GM18868 (cell line): ENCODE measurements around the gene GRAP.

Experiments used
- ATAC-seq: cut with Tn5 transposase; IDR thresholded peaks from one replicate; pipeline ENCODE4 v1.9.1; 2021; ENCODE audit warnings: mild to moderate bottlenecking, moderate library complexity; ENCODE audit not compliant: unreplicated experiment

Gene GRAP

DNA sequence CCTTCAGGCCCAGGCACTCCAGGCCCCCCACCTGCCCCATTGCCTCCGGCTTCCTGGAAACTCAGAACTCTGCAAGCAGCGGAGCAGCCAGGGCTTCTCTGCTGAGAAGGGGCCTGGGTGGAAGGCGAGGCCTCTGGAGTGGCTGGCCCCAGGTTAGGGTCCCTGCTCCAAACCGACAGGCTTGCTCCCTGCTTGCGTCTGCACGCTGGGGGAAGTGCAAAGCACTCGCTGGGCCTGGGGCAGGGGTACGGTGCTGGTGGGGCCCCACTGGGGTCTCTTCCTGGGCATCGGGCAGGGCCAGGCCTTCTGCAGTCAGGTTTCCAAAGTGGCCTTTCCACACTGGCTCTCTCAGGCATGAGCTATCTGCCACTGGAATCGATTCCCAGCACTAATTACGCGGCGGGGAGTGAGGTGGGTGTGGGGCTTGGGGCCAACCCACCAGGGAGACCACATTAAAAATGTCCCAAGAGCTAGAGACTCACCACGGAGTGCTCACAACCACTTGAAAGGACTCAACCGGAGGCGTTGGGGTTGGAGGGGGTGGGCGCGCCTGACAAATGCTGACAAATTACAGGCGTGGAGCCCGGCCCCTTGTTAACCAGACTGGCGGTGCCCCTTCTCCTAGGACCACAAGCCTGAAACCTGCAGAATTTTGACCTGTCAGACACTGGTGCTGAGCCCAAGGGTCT is 60.1 kb downstream of the GRAP start:
- no peak for ATAC-seq

- no peak for ATAC-seq
Measured at GRCh38 chr17:18985475-18985874, 61.3 kb downstream of the GRAP start.

DNA sequence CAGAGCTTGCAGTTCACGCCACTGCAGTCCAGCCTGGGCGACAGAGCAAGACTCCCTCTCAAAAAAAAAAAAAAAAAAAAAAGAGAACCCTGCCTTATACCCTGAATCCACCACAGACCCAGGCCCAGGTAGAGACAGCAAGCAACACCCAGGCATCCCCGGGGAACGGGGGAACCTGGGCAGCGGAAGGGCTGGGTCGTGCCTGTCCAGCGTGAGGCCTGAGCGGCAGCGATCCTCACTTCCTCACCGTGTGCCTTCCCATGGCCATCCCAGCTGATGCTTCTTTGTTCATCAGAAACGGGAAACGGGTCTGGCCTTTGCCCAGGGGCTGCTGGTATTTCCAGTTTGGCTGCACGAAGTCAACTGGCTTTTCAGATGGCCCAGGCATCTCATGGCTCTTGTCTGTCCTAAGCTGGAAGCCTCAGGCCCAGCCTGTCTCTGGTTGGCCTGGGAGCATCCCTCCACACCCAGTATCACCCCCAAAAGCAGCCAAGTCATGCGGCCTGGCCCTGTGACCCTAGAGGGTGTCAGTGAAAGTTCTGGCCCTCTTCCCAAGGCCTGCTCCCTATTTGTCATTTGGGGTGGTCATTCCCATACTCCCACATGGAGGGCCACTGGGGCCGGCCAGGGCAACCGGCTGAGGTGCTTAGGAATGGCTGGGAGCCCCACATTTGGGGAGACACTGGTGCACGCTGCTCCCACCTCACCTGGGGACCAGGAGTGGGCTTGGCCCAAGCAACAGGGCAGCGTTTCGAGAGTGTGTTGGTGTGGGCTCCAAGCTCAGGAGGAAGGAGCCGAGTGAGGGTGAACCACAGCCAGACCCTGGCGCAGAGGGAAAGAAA is 62.3 kb downstream of the GRAP start:
- ATAC-seq = no peak

DNA sequence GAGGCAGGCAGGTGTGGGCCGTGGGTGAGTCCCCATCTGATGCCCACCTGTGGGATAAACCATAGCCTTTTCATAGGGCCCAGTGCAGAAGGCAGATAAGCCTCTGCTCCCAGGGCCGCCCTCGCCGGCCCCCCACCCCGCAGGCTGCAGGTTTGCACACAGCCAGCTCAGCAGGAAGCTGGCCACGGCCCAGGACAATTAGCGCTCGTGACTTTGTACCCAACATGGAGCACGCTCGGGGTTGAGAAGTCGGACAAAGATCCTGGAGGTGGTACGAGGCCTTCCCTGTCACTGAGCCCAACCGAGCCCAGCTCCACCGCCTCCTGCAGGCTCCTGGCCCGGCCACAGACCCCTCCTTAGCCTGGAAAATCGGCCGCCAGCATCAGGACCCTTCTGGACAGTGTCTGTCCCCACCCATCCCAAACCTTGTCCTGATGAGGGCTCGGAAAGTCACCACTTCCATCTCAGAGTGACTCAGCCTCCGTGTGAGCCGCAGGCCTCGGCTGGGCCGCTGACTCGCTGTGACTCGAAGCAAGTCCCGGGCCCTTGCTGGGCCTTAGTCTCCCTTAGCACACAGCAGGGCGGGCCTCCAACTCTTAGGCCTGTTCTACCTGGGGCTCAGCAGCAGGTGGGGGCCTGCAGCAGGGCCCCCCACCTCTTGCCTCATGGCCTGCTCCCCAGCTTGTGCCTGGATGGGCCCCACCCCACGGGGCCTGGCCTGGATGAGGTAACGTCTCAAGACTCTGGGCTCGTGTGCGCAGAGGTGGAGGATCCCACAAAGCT is 64.9 kb downstream of the GRAP start:
- ATAC-seq = no peak

- ATAC-seq = no peak
Measured at GRCh38 chr17:18981335-18981641, 65.5 kb downstream of the GRAP start.

- ATAC-seq = no peak
Measured at GRCh38 chr17:18980682-18981334, 65.9 kb downstream of the GRAP start.

GRCh38 chr17:18978655-18979054 is 68.1 kb downstream of the GRAP start:
- no peak for ATAC-seq

- no peak for ATAC-seq
Measured at GRCh38 chr17:18978050-18978449, 68.7 kb downstream of the GRAP start.

DNA sequence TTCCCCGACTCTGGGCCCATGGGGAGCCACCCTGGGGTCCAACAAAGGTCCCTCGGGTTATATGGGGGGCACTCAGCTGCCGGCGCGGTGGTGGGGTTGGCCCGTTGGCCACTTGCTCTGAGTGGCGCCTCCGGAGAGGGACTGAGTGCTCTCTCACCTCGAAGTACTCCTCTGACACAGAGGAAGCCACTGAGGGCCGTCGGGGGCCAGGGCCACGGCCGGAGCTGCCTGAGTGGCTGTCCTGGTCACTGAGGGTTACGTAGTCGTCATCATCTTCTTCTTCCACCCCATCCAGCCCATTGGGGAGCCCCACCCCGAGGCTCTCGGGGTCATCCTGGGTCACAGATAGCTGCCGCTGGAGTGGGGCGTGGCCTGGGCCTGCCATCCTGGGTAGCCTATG is 69.1 kb downstream of the GRAP start:
- ATAC-seq = no peak

GRCh38 chr17:18977021-18977420 is 69.7 kb downstream of the GRAP start:
- no peak for ATAC-seq

DNA sequence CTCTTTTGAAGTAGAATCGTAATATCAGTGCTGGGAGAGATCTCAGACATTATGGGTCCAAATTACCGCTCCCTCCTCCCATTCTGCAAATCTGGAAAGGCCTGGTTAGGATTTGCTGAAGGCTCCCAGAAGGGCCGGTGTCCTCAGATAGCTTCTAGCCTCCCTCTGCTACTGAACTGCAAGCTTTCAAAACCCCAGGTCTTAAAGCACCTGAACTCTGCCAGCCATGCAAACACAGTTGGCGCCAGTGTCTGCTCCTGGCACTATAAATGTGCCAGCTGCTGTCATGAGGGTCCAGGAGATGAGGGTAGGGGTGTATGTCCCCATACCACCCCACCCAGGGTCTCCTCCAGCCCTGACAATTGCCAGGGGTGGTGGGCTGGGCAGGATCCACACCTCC is 70.6 kb downstream of the GRAP start:
- ATAC-seq = no peak

- ATAC-seq = no peak
Measured at GRCh38 chr17:18975597-18975996, 71.2 kb downstream of the GRAP start.

DNA sequence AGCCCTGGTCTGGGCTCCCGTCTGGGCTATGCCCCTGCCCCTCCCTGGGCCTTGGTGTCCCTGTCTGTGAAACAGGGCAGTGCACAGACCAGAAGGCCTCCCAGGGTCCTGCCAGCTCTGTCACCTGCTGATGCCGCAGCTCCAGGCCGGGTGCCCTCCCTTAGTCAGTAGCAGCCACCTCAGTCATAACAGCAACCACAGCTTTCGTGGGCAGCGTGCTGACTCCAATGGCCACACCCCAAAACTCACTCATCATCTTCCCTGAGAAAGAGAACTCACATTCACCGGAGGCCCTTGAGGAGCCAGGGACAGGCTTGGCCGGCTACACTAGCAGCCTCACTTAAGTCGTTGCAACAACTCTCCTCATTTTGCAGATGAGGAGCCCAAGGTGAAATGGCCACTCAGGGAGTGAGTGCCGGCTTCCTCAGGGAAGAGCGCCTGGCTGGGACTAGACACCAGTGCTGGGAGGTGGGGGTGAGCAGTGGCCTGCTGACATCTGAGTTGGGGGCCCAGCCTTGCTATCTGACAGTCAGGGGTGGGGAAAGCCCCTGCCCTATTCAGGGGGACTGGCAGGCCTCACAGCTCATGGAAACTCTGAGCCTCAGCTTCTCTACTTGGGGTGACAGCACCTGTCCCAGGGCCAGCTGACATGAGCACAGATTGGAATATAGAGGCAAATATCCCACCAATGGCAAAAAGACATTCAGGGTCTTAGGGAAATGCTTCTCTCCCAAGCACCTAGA is 72.2 kb downstream of the GRAP start:
- ATAC-seq = no peak

DNA sequence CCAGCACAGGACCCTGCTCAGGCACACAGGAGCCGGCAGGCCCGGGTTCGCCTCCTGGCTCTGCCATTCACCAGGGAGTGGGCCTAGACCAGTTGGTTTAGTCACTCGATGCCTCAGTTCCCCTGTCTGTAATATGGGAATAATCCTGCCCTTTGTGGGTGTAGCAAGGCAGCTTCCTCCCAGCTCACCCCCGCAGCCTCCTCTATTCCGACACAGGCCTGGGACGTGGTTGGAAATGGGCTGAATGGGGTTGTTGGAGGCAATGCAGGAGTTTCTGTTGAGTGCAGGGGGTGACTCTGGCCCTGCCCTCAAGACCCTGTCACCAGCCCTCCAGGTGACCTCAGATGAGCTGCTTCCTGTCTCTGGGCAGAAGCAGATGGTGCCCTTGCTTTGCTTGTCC is 75.0 kb downstream of the GRAP start:
- ATAC-seq = no peak
